Dedifferentiated amniotic fluid mesenchymal stem cell (primary cell): ENCODE results near the gene NRN1.

Experiments
- DNase-seq: peaks from one replicate; pipeline ENCODE4 v3.0.0-alpha.2; 2016; ENCODE audit errors: extremely low spot score

Gene NRN1

DNA sequence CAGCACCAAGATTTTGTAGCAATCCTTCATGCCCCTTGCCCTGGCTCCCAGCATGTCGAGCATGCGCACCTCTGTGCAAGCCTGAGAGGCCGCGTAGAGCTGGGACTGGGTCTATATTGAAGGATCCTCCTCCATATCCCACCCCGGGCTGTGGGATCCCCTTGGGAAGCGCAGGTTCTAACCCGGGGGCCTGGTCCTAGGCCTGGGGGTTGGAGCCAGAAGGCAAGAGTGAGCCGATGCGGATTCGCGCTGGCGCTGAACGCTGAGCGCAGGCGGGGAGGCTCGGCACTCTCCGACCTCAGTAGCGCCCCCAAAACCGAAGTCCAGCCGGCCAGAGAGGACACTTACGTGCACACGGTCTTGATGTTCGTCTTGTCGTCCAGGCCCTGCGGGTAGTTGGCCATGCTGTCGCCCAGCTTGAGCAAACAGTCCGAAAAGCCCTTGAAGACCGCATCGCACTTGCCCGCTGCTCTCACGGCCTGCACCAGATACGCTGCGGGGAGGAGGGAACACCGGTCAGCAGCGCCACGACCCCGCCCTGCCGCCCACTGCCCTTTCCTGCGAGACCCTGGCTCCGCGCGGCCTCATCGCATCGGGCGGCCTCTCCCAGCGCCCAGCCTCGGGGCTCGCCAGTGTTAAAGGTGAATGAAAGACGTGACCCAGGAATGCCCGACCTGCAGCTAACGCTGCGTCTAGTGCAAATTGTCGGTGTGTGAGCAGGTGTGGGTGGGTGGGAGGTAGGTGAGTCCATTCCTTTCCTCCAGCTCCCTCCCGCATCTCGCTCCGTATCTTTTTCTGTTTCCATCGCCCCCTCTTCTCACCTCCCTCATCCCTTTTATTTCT lies 4.5 kb downstream of the NRN1 start:
- no peak for DNase-seq

DNA sequence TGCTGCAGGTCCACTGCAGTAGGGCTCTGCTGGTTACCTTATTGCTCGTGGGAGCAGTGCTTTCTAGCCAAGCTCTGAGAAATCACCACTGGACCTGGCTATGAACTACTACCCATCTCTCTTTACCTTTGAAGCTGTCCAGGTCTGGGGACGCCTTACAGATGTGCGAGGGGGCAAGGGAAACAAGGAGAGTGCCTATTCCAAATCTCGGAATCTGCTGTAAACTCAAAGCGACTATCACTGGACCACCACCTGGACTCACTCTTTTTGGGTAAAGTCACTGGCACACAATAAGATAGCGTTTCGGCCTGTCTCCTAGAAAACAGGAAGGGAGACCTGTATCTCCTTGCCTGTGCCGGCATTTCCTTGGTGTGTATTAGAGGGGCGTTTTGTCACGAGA lies 5.3 kb downstream of the NRN1 start:
- no peak for DNase-seq

DNA sequence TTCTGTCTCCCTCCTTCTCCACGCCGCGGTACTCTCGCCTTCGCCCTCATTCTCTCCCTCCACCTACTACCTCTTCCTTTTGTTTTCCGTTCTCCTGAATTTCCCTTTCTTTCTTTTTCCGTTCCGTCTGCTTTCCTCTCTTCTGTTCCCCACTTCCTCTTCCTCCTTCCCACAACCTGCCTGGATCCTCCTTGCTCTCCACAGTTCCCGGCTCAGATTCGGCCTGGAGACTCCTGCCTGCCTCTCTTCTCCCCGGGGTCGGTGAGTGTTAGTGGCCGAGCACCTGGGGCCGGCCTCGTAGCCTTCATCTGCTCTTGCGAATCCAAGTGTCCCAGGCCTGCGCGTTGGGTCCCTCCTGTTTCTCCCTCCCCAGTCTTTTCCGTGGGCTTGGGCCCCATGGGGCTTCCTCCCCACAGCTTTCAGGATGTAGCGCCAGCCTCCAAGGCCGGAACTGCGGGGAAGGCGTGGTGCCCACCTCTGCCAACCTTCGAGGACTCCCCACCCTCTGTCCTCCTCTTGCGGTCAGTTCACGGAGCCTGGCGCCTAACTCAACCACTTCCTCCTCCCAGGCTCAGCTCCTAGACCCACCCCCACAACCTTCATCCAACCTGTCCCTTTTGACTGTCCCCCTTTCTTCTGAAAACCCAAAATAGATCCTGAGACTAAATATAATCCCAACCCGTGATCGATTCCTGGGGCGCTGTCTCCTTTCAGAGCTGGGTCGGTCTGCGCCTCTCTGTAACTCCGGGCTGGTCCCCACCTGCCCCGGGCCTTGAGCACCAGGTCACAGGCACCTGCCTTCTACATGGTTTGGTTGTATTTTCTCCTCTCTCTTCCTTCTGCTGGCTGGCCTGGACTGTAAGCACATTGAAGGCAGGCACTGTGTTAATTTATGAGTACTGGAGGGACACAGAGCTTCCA lies 6.8 kb downstream of the NRN1 start:
- DNase-seq = no peak

DNA sequence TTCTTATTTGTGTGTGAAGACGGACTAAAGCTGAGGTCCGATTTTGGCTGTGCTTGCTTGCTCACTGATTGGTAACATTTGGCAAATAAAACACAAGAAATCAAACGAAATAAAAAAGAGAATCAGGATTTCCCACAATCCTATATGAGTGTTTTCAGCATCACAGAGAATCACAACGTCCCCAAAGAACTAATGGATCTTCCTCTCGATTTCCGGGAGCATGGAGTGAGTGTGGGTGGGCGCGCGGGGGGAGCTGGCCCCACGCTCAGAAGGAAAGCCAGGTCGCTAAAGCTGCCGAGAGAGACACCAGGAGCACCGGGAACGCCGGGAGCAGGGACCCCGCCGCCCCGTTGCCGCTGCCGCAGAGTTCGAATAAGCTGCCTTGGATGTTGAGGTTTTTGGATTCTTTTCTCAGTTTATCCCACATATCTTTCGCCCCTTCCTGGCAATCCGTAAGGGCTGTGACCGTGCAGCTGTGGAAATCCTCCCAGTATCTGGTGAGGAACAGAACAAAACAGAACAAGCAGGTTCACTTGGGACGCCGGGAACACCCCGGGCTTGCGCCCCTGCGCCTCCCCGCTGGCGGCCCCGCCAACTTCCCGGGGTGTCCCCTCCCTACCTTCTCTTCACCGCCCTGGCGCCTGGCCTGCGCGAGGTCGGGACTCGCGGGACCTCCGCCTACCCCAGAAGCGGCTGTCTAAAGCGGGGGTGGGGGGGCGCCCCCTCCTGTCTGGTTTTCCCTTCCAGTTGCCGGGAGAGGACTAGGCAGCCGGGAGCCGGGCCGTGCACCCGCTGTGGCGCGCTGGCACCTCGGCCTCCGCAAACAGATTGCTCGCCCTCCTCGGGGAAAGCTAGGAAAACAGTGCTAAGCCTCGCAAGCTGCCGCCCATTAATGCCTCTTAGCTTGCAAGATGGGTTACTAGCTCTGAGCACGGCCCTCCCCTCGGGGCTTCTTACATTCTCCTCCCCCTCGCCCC lies 7.7 kb downstream of the NRN1 start:
- no peak for DNase-seq

DNA sequence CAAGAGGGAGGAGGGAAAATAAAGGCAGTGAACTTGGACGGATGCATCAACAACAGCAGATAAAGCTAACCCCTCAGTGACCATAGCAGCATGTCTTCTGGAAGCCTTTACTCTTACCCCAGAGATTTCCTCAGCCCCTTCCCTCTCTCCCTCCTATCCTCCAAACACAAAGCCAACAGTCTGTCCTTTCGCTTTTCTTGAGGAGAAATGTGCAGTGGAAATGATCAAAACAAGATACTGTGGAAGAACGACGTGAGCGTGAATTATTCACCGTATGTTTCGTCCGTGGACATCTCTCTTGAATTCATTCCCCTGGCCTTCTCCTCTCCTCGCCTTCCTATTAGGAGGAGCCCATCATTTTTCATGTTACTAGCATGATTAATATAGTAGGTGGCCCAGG lies 8.5 kb downstream of the NRN1 start:
- DNase-seq = no peak

DNA sequence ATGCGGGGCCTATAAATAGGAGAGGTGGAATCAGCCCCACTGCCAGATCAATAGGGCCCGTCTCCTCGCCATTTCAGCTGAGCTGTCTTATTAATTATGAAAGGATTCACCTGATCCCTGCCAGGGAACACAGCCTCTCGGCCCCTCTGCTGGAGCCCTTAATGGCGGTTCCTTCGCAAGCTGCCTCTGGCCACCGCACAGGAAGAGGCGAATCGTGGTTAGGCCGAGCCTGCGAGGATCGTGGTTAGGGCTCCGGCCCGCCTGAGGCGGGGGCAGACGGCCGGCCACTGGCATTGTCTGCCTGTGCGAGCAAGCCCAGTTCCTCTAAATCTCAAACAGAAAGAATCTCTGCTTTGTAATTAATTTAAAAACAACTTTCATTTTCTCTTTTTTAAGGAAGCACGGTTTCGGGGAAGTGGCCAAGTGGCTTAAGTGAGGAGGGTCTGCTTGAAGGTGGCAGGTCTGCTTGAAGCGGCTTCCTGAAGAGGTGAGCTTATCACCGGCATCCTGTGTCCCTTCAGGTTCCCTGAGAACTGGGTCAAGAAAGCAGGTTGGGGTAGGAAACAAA lies 9.2 kb downstream of the NRN1 start:
- DNase-seq = no peak

DNA sequence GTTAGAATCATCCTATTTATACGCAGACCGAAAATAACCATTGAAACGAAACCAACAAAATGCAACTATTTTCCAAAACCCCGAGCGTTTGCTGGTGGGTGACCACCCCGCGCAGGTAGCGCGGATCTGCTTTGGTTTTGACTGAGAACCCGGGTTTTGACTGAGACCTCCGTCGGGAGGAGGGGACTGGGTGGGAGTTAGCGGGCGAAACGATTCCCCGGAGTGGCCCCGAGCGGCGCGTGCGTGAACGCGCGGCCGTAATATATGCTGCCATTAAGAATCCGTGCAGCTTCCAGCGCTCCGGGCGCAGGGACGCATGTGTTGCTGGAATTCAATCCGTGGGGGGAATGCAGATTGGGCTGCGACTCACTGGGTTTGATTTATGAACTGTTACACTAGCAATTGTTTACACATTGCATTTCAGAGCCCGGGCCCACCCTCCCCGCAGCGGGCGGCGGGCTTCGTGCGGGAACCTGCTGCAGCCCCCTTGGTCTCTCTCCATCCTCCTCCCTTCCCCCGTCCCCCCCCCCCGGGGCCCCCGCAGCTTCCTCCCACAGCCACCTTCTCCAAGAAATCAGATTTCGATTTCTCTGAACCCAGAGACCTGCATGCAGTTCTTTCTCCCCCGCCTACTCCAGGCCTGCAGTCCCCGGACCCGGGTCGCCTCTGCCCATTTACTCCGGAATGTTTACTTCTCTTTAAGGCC lies 9.9 kb downstream of the NRN1 start:
- no peak for DNase-seq

DNA sequence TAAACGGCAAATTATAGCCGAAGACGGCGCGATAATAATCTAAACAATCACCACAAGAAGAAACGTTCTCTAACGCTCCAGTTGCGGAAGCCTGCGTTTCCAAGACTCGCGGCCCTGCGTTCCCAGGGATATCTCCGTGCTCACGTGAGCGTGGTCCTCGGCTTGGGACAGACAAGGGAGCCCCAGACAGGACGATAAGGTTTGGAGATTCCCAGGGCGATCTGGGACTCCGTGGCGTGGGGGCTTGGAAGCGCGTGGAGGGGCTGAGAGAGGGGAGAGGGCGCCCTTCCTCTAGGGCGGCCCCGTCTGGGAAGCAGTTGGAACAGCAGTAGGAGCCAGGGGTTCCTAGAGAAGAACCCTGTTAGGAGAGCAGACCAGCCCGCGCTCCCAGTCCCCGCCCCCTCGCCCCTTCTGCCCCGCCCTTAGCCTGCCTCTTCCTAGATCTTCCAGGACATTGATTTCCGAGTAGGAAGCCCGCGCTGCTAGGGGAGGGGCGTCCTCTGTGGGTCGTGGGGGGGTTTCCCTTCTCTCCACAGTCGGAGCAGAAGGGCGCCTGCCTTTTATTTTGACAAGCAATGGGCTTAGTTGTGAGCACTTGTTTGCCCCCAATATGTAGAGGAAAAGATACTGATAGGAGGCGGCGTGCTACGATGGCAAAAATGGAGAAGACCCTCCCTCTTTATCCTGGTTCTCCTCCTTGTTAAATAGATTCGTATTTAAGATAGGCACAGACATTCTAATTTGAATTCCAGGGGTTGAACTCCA lies 10.6 kb downstream of the NRN1 start:
- no peak for DNase-seq

DNA sequence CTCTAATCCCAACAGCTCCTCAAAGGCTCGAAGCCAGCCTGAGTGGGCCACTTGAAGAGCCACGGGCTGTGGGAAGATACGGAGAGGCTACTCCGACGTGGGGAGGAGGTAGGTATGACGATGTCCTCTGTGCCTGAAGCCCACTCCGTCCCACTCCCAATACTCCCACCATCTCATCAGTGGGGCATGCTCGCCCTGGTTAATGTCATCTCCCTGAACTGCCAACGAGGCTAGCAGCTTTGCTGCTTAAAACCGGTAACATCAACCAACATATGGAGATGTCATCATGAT lies 11.1 kb downstream of the NRN1 start:
- no peak for DNase-seq

DNA sequence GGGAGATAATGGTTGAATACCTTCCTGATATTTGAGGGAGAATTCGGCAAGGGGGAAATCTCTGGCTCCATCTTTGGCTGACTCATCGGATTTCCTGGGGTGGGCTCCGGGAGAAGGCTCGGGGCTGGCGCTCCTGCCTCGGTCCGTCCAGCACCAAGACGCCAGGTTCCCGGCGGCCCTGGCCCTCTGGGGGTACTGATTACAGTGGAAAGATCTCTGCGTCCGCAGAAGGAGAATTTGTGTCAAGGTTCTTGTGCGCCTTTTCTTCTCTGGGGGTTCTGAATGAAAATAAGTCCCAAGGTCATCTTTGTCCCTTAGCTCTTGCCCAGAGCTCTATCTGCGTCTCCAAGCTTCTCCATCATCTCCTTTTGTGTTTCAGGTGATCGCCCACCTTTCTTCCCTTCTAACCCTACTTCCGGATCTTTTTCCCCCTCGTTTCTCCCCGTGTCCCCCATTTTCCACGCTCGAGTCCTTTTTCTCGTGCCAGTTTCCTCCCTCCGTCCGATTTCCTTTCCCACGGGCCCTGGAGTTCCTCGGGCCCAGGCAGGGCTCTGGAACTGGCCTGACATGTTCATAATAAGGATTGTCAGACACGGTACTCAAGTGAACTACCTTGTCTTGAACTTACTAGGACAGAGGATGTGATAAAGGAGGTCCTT lies 11.6 kb downstream of the NRN1 start:
- DNase-seq = no peak

DNA sequence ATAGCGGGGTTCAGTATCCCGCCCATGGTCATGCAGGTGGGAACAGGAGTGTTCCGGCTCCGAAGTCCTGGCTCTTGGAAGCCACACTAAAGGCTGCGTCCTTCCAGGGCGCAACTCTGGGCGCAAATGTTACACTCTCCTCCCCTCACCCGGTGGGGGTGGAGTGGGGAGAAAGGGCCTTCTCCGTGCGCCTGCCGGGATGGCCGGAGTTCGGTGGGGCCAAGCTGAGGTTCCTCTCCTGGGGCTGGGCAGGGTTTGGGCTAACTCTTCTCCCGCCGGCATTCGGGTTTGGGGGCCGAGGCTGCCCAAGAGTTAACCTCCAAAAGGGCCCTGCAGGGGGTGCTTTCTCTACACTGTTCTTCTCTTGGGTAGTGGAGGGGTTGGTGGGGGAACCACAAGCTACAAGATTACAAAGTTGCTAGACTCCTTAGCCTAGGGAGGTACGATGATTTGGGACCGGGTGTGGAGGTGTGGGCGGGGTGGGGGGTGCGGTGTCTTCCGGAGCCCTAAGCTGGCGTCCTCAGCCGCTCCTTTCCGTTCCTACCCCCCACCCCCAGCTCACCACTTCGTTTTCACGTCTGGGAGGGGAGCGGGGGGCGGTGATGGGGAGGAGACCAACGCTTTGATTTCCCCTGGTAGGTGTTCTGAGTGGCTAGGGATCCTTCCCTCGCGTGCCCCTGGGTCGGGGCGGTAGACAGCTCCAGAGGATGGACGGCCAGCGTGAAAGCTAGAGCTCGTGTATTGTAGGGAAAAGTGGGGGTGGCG lies 12.3 kb downstream of the NRN1 start:
- DNase-seq = no peak

DNA sequence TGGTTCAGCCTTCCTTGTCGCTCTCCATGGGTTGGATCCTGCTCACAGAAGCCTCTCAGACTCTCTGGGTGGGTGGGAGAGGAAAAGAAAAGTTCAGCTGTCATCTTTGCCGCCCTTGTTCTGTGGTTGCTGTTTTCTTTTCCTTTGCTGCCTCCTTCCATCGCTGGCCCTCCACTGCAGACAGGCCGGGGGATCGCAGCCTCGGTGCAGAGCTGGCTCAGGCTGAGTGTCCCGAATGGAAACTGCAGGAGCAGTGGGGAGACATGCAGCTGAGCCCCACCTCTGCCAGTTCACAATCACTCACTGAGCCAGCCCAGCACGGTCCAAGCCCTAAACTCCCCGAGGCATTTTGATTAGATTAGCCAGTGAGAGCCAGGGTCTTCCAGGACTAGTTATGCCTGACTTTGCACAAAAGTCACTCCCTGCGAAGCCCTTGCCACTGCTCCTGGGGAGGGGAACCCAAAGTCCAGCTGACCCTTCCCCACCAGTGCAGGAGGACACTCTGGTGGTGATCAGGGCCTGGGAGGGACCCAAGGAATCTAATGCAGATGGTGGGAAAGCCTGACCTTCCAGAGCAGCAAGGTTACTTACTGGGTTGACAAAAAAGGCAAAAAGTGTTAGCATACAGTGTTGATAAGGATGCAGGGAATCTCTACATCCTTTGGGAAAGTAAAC lies 14.0 kb downstream of the NRN1 start:
- DNase-seq = no peak

DNA sequence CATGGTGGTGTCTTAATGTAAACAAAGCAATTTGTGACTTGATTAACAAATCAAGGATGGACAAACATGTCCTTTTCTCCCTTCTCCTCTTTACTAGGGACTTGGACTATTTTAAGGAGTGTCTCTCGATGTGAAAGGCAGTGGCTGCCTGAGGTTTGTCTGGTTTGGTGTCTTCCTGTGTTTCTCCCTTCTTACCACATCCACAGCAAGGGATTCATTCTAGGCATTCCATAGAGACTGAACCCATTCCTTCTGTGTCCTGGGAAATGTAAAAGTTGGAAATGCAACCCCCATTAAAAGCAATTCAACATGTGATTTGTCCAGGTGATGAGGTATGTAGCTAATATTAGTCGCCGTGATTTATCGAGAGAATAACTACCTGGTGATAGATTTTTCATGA lies 15.9 kb downstream of the NRN1 start:
- DNase-seq = no peak

DNA sequence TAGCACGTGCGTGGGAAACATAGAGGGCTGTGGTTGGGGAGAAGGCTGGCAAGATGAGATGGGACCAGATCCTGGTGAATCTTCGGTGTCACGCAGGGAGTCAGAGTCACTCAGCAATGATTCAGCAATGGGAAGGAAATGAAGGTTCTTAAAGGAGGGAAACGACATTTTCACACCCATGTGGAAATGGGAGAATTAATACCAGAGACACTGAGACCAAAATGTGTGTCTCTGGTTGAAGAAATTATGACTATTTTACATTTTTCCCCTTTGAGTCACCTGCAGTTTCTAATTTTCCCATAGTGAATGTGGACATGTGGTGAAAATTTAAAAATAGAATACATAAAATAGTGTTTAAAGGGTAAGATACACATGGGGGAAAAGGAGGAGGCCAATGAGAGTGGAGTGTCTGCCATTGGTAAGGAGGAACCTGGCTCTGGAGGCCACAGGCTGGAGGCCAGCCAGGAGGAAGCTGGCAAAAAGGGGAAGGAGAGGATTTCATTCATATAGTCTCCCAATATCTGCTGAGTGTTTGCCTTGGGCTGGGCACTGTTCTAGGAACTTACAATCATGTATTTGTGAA lies 17.5 kb downstream of the NRN1 start:
- no peak for DNase-seq

DNA sequence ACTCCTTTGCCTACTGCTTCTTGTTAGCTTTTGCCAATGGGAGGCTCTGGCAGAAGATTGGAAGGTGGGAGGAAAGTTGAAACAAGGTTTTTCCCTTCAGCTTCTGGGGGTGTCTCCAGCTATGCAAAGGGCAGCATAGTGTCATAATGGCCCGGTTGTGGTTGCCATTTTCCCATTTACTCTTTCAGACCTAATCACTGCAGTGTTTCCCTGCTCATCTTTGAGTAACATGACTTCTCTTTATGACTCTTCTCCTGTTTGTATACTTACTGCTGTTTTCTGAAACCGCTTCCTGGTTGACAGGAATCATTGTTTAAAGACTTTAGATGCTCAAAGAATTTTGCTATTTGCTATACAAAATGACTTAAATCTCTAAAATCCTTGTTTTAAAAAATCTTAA lies 19.9 kb downstream of the NRN1 start:
- no peak for DNase-seq

DNA sequence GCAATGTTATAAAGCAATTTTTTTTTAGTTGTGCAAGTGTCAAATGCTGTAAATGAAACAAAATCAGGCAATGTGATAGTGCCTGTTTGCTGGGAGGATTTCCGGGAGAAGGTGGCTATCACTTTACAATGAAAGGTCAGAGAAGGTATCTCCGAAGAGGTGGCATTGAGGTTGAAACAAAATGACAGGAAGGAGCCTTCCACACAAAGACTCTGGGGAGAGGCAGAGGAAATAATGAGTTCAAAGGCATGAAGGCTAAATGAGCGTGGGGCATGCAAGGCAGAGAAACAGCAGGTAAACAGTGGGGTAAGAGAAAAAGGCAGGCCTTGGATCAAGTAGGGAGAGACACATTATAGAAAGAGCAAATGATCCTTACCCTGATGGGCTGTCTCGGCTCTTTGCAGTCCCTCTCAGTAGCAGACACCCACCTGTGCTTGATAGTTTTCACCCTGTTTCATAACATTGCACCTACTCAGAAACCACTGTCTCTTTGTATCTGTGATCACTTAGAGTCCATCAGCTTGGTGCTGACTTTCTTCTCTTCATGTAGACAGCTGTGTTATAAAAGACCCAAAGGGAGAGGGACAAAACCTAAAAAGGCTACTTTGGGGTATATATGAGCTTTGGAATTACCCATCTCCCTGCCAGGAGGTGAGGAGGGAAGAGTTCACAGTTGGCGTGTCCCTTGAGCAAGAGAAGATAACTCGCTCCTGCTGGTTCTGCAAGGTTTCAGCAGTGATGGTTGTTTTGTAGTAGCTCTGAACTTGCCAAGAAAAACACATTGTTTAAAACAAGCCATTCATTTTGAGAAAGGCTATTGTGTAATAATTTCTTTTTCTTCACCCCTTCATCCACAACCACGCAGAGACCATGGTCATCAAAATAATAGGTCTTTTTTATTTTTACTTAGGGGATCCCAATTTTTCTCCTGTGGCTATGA lies 22.3 kb downstream of the NRN1 start:
- no peak for DNase-seq
